Effector CD8-positive, alpha-beta T cell (primary cell): ENCODE data around the gene TMED1.
"Not testable (repeated sequence)": the region's sequence is repeated elsewhere in the genome, so short reads cannot be mapped to it uniquely, and the experiment has no call there.

Source experiments
- DNase-seq: peaks from one replicate; lab custom pipeline; 2025; lab: John Stamatoyannopoulos, UW
- total RNA-seq, 4 experiments: gene quantifications; one replicate each; lab custom pipeline; 2026; lab: John Stamatoyannopoulos, UW

Gene TMED1, protein sequence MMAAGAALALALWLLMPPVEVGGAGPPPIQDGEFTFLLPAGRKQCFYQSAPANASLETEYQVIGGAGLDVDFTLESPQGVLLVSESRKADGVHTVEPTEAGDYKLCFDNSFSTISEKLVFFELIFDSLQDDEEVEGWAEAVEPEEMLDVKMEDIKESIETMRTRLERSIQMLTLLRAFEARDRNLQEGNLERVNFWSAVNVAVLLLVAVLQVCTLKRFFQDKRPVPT
- total RNA-seq: 7.2 to 21.7 (median 12.1) reads per million in 4 experiments

DNA sequence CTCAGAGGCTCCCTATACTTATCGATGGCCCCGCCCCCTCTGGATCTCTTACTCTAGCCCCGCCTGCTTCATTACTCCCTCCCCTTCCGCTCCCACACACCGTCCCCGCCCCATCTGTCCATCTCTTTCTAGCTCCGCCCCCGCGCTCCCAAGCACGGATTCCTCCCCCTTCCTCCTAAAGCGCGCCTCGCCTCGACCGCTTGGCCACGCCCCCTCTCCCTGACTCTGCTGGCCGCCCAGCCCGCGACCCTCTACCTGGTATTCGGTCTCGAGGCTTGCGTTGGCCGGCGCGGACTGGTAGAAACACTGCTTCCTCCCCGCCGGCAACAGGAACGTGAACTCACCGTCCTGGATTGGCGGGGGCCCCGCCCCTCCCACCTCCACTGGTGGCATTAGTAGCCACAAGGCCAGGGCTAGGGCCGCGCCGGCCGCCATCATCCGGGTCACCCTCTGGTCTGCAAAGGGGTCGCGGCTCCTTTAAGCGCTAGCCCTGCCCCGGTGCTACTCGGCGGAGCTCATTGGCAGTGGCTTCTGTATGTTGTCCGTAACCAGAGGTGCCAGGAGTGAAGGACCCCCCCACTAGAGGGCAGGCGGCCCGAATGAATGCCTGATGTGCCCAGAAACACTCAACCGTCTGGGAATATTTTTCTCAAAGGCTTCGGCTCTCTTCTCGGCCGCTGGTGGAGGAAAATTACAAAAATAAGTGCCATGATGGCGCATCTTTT is at the start of gene TMED1:
Gene TMED1, minus strand, starts transcription at position 459 of the 725 bp plus-strand sequence. Its CDS starts 21 bp downstream, at position 438.
- DNase-seq: peak; percentile 88

DNA sequence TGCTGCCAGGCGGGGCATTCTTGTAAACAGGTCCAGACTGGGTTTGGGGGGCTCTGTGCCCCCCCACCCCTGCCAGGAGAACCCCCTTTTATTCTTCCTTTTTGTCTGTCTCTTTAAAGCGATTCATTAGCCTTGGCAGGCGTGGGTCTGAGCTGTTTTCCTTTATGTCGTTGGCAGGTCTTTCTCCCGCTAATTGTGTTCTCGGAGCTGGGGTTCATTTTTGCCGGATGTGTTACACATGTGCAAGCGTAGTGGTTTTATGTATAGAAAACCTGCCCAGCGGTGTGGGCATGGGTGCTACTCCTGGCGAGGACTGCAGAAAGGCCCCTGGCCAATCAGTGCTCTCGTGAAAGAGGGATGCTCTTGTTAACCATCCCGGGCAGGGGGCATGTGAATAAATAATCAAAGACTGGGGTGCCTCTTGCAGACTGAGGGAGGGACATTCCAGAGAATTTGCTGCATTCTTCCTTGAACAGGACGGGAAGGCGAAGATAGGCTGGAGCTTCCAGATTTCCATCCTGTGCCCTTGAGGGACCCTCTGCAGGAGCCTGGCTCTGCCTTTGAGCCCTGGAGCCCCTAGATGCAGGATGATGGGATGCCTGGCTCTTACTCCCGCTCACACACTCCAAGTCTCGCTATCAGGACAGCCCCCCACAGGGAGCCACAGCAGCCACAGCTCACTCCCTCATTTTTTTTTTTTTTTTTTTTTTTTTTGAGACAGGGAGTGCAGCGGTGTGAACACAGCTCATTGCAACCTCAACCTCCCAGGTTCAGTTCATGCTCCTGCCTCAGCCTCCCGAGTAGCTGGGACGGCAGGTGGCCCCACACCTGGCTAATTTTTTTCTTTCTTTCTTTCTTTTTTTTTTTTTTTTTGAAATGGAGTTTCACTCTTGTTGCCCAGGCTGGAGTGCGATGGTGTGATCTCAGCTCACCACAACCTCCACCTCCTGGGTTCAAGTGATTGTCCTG is 49.5 kb upstream of the TMED1 start:
- DNase-seq: no peak

DNA sequence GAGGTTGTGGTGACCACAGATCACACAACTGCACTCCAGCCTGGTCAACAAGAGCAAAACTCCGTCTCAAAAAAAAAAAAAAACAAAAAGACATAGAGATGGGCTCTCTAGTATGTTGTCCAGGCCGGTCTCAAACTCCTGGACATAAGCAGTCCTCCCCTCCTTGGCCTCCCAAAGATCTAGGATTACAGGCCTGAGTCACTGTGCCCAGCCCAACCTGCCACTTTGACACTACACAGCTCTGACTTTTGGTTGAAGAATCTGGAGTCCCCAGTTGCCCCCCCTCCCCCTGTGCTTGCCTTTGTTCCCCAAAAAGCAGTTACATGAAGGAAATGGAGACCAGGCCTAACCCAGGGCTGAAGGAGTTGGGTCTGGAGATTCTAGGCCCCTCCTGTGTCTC is 48.3 kb upstream of the TMED1 start:
- DNase-seq: no peak

DNA sequence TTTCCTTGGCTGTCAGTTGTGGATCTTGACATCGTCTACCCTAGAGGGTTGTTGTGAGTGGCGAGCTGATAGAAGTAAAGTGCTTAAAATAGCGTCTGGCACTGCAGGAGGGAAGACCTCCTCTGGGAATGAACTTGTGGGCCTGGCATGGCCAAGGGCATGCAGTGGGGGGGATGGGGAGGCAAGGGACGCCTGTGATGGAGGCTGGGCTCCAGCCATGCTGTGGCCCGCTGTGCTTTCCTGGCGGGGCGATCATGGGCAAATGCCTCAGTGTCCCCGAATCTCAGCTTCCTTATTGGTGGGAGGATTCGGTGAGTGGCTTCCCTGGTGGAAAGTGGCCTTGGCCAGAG is 46.1 kb upstream of the TMED1 start:
- DNase-seq: no peak

DNA sequence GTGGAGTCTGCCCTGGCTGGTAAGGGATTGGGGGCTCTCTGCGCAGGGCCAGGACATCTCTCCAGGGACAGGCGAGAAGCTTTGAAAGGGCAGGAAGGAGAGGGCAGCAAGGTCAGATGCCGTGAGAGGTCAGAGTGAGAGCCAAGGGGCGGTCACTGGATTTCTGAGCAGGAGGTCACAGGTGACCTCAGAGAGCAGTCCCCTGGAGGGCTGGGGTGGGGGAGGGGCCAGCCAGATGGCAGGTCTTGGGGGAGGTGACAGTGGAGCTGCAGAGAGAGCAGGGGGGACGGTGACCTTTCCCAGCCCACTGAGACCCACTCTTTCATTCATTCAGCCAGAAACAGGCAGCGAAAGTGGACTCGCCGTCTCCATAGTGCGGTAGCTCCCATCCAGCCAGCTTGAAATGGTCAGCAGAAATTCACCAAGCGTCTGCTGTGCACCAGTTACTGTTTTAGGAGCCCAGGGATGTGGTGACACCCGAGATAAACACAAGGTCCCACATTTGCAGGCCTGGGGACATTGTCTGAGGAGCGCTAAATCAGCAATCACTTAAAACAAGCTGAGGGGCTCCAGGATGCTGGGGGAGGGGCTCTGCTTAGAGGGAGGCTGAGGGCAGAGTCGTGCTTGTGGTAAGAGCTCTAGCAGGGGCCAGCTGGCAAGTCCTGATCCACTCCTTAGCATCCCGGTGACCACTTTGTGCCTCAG is 45.5 kb upstream of the TMED1 start:
- DNase-seq: no peak

DNA sequence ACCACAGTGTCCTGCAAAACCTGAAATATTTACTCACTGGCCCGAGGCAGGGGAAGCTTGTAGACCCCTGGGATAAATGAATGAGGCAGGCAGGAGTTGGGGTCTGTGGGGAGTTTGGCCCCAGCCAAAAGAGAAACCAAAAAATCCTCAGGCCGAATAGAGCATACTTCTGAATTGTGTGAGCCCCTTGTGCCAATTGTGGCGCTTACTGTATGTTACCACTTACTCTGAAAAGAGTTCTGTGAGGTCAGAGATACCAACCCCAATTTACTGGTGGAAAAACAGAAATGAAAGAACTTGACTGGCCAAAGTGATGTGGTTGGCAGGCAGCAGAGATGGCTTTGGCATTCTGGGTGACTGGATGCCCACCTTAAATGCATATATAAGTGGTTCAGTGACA is 42.2 kb upstream of the TMED1 start:
- DNase-seq: no peak

DNA sequence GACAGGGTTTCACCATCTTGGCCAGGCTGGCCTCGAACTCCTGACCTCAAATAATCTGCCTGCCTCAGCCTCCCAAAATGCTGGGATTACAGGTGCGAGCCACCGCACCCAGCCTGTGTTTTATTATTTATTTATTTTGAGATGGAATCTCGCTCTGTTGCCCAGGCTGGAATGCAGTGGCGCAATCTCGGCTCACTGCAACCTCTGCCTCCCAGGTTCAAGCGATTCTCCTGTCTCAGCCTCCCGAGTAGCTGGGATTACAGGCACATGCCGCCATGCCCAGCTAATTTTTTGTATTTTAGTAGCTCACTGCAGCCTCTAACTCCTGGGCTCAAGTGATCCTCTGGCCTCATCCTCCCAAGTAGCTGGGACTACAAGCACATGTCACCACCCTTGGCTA is 41.6 kb upstream of the TMED1 start:
- DNase-seq: not testable (repeated sequence)

DNA sequence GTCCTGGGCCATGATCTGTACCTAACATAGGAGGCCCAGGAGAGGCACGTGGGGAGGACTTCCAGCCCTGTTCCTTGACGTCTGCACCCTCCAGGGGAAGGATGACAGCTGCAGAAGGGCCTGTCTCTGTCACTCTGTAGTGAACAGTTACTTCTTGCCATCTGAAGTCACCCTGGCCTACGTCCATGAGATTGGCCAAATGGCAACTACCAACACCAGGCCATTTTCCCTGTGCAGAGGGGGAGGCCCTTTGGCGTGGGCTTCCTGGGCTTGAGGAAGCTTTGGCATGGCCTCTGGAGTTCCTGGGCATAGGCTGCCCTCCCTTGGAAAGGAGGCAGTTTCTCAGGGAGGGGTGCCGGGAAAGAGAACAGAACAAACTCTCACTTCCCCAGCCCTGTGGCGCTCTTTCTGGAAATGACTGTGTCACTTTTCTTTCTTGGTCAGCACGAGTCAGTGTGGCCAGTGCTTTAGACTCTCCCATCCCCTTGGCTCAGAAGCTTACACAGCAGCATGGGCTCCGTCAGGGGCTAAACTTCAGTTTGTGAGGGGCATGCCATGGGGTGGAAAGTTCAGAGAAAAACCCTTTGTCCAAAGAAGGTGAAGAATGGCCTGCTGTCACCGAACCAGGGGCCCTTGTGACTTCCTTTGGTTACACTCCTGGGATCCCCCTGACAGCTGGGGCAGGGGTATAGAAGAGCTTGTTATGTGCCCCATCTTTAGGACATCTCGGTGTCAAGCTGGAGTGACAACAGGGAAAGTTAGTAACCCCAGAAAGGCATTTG is 40.6 kb upstream of the TMED1 start:
- no peak for DNase-seq

DNA sequence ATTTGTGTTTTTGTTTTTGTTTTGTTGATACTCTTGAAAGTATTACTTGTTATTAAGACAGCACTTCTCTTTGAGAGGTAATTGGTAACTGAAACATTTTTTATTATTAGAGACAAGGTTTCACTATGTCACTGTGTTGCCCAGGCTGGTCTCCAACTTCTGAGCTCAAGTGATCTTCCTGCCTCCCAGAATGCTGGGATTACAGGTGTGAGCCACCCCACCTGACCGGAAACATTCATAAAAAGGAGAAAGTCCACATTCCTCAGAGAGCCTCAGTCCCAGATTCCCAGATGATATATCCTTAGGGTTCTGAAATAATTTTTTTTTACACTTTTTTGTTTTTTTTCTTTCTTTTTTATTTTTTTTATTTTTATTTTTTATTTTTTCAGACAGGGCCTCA is 38.0 kb upstream of the TMED1 start:
- DNase-seq: no peak

DNA sequence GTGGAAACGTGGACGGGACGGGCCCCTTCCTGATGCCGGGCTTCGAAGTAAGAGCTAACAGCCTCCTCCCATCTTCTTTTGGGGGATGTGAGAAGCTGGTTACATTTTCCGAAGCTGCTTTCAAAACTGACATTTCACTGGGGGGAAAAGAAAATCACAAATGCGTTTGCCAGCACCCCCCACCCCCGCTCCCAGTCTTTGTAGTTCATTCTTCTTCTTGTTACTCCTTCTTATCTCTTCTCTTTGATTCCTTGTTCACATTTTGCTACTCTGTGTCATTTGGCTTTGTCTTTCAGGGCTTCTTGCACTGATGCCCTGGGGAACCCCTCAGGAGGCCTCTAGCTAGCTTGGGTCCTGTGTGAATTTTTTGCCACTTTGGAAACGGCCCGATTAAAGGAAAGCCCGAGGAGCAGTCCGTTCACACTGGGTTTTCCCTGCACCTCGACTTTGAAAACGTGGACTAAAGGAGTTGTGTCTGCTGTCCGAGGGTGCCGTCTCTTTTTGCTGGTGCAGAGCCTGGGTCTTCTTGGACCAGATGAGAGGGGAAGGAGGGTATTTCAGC is 36.6 kb upstream of the TMED1 start:
- no peak for DNase-seq

DNA sequence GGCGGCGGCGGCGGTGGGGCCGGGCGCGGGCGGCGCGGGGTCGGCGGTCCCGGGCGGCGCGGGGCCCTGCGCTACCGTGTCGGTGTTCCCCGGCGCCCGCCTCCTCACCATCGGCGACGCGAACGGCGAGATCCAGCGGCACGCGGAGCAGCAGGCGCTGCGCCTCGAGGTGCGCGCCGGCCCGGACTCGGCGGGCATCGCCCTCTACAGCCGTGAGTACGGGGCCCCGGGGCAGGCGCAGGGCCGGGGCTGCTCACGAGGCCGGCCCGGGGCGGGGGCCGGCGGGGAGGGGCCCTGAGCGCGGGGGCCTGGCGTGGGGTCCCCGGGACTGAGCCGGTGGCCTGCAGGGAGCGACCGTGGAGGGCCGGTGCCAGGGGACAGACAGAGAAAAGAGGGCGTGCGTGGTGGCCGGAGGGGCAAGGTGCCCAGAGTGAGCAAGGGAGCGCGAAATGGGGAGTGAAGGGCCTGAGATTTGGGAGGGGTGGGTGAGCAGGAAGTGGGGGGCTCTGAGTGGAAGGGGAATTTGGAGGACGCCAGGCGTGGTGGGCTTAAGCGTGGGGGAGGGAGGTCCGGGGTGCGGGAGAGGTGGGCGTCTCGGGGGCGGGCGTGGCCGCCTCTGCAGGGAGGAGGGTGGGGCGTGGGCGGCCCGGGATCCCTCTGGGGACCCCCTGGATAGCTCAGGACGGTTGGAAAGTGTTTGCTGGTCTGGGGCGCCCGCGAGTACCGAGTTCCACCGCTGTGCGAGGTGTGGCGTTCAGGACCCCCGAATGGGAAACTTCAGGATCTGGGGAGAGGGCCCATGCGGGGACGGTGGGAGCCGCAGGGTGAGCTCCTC is 35.9 kb upstream of the TMED1 start:
- DNase-seq: peak; percentile 33

DNA sequence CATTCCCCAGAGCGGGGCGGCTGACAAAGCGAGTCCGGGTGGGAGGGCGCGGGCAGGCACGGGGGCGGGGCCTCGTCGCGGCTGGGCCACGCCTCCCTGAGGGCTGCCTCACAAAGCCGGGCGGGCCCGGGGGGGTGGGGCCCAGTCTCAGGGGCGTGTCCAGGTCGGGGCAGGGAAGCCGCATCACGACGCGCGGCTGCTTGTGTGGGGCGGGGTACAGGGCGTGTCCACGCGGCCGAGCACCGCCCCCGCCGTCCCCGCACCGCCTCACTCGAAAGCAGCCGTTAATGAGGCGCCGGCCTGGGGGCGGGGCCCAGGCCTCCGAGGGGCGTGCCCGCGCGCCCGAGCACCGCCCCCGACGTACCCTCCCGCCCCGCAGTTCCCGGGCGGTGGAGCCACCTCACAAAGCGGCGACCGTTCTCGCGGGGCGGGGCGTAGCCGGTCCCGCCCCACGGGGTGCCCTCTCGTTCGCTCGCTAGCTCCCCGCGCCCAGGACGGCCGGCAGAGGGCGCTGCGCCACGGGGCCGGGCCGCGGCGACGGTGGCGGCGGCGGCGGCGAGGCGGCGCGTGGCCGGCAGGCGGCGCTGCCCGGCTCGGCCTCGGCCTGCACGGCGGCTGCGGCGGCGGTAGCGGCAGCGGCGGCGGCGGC is 35.1 kb upstream of the TMED1 start, which contains the start of gene CARM1:
Gene CARM1, plus strand, starts transcription at position 599 of the 649 bp plus-strand sequence. CDS start 150 bp downstream, outside the sequence.
- peak; percentile 99 for DNase-seq

DNA sequence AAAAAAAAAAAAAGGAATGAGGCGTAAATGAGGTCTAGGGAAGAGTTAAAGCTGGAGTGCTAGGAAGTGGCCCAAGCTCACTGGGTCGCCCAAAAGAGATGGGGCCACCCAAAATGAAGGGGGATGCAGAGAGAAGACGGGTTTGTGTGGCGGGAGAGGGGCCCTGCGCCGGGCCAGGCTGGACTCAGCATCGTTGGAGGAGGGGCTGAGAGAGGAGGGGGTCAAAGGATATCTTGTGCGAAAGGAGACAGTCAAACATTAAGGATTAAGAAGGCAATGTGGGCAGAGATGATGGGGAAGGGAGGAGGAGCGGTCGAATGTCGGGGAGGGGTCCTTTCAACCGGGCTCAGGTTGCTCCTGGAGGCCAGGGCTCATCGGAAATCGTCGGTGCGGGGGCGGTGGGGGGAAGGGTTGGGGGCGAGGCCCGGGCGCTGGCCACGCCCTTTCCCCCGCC is 34.5 kb upstream of the TMED1 start:
- no peak for DNase-seq

DNA sequence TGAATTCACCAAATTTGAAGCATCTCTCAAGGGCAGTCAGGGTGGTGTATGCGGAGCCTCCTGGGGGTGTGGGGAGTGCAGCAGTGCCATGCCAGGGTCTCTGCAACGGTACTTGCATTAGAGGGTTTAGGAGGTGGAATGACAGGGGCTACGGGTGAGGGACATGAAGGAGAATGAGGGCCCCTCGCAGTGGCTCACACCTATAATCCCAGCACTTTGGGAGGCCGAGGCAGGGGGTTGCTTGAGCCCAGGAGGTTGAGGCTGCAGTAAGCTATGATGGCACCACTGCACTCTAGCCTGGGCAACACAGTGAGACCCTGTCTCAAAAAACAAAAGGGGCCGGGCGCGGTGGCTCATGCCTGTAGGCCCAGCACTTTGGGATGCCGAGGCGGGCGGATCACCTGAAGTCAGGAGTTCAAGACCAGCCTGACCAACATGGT is 33.9 kb upstream of the TMED1 start:
- not testable (repeated sequence) for DNase-seq

DNA sequence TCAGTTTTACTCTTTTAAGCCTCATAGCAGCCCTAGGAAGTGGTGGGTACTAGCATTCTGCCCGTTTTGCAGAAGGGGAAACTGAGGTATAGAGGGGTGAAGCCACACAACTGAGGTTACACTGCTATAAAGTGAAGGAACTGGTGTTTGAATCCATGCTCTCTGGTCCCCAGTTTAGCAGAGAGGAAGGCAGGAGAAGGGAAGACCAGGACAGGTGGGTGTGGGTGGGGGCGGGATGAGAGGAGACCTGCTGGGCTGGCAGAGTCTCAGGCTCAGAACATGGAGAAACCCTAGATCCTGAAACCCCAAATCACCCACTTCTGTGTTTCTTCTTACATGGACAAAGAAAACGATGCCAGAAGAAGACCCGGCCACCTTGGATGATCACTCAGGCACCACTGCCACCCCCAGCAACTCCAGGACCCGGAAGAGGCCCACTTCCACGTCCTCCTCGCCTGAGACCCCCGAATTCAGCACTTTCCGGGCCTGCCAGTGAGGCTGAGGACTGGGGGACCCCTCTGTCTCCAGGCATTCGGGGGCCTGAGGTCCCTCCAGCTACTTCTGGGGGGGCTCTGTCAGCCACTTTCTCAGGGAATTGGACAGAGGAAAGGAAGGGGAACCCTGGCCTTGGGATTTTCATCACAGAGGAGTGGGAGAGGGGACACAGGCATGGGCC is 33.0 kb upstream of the TMED1 start:
- no peak for DNase-seq

DNA sequence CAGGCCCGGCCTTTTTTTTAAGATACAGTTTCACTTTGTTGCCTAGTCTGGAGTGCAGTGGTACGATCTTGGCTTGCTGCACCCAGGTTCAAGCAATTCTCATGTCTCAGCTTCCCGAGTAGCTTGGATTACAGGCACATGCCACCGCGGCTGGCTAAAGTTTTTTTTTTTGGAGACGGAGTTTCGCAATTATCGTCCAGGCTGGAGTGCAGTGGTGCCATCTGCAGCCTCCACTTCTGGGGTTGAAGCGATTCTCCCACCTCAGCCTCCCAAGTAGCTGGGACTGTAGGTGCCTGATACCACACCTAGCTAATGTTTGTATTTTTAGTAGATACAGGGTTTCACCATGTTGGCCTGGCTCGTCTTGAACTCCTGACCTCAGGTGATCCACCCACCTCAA is 30.5 kb upstream of the TMED1 start:
- no peak for DNase-seq

DNA sequence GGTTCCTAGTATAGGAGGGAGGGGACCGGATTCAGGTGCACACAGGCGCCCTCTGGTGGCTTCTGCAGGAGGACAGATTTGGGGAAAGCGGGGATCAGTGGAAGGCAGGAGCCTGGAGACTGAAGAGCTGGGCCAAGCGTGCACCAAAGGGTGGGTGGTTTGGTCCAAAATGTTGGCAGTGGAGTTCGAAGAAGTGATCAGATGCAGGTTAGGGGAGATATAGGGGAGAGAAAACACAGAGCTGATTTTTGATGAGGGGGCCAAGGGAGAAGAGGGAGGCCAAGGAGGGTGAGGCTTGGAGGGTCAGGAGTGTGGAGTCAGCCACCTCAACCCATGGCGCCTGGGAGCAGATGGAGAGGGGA is 28.5 kb upstream of the TMED1 start:
- DNase-seq: peak; percentile 72

DNA sequence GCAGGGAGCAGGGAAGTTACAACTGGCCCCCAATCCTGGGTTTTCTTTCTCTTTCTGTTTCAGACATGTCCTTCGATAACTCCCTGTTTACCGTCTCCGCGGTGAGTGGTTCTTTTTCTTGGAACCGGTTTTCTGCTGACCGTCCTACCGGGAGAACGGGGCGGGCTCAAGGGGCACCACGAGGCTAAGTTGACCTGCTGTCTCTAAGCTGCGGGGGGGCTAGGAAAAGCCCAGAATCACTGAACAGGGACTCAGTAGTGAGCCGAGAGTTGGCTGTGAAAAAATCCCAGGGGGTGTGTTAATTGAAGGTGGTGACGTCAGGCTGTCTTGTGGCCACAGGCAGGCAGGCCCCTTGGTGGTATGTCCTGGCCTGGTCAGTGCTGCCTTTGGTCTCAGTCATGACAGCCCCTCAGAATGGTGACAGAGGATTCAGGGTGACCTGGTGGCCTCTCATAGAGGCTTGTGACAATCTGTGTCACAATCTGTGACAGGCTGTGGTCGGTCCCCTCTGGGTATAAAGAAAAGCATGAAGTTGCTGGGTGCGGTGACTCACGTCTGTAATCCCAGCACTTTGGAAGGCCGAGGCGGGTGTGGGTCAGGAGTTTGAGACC is 27.2 kb upstream of the TMED1 start:
- no peak for DNase-seq
